ENCODE results near the gene ARHGAP44.
"Not testable (repeated sequence)": the region's sequence is repeated elsewhere in the genome, so short reads cannot be mapped to it uniquely, and the experiment has no call there.

ARHGAP44 gene

DNA sequence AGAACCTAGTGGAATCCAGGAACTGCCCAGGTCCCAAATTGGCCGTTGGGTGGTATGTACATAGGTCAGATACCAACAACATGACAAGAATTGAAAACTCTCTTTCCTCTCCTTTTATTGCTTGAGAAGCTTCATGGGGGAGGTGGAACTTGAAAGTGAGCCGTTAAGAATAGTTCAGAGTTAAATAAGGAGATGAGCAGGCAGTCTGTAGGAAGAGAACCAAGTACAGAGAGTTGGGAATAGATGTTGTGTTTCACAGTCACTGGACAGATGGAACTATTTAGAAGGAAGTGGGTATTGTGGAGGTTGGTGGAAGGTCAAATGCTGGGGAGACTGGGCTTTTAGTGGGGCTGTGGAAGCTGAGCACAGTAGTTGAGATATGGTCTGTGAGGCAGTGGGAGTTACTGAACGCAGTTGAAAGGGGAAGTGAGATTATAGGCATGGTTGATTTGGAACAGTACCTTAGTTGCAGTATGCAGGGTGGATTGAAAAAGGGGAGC, 26.4 kb downstream of the ARHGAP44 start:
- no peak for DNase-seq (ENCODE audit: low read depth)

DNA sequence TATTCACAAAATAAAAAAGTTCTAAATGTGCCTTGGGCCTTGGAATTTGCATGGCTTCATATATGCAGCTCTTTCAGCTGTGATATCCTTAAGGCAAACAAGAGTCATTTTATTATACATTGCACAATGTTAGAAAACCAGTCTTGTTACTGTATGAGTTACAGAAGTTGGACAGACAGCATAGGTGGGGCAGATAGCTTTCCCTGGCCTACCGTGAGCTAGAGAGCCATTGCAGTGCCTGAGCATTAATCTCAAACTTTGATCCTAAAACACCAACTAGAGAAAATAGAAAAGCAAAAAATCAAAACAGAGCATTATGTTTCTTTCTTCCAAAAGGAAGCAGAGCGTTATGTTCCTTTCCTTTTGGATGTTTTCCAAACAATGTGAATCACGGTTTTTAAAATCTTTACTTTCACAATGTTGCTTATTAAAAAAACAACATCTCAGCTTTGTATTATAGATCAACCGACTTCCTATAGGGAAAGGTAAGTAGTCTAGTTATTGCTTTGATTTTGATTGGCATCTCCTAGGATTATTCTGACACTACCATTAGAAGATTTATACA, 32.2 kb downstream of the ARHGAP44 start:
- peak; percentile 1 for DNase-seq (ENCODE audit: low read depth)

DNA sequence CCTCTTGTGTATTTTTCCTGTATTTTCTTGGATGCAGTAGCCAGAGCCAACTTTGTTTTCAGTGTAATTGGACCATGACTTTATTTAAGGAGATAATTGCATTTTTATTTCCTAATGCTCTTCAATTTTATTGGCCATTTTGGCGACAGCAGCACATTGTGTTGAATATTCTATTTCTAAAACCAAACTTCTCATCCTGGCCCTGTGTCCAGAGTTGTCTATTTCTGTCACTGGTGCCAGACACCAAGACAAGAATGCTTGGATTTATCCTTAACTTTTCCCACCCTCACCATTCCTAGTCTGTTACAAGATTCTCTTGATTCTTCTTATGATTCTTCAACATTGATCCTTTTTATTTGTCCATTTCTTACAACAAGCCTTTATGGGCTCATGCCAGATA, 37.1 kb downstream of the ARHGAP44 start:
- DNase-seq (ENCODE audit: low read depth) = no peak

DNA sequence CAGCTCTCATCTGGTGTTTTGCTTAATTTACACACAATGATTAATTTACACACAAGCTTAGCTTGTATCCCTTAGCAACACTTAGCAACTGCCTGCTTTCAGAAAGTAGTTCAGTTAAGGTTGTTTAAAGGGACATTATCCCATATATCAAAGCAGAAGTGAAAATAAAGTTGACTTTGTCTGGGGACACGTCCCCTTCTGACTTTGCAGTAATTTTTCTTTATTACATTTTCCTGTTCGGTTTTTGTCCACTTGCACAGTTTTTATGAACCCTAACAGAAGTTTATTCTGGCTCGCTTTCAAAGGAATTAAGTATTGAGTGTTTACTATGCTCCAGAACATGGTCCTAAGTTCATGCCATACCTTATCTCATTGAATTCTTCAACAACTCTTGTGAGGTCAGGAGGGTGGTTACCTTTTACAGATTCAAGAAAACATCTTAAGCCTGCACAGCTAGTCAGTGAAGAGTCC, 41.5 kb downstream of the ARHGAP44 start:
- DNase-seq (ENCODE audit: low read depth) = no peak

DNA sequence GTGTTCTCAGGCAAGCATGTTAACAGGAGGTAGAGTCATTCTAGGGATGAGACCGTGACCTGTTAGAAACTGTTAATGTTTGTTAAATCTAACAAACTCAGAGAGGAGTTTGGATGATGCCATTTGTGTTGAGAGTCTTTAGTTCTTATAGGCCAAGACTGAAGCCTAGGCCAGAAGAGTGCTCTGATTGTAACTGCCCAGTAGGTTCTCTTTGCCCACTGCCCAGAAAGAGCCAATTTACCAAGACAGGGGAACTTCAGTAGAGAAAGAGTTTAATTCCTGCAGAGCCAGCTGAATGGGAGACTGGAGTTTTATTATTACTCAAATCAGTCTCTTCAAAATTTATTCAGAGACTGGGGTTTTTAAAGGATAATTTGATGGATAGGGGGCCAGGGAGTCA, 42.5 kb downstream of the ARHGAP44 start:
- no peak for DNase-seq (ENCODE audit: low read depth)

DNA sequence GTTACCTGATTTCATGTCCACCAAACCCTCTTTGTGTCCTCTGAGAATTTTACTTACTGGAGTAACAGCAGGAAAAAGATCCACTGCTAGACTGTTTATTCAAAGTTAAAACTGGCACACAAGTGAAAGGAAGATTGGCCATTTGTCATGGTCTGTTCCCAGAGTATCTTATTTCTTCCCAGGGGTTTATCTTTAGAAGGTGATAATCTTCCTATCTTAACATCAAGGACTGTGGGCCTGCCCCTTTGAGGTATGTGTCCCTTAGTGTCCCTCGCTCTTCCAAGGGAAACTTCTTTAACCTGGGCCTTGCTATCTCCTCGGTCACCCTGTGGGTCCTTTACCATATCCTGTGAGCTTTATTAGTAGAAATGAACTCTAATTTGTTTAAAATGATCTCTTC, 49.7 kb downstream of the ARHGAP44 start:
- DNase-seq (ENCODE audit: low read depth) = no peak

DNA sequence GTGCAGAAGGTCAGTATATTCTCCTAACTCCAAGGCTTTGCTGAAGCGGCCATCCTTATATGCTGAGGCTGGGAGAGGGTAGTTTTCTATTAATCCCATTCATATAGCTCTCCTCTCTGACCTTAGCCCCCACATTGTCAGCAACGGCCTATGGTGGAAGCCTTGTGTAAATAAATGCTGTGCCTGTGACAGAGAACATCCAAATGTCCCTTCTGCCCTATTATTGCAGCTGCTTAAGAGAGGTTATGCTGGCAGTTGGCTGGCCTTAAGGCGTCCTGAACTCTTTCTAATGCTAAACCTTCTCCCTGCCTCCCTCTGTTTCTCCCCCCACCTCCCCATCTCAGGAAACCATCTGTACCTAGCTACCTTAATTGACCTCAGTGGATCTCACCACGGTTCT, 53.6 kb downstream of the ARHGAP44 start:
- no peak for DNase-seq (ENCODE audit: low read depth)

DNA sequence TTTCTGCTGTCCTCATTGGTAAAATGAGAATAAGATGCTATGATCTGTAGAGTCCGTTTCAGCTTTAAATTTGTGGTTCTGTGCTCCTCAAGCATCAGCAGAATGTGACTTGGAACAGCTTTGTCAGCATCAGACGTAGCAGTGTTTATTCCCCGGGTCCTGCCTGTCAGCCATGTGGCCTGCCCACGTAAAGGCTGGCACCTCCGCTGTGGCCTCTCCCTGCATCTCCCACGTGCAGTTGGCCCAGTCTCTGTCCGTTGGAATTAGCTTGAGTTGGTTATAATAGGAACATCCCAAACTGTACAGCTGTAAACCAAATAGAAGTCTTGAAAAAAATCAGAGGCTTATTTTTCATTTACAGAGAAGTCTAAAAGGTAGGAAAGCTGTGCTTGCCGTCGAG, 61.7 kb downstream of the ARHGAP44 start:
- DNase-seq (ENCODE audit: low read depth) = no peak

DNA sequence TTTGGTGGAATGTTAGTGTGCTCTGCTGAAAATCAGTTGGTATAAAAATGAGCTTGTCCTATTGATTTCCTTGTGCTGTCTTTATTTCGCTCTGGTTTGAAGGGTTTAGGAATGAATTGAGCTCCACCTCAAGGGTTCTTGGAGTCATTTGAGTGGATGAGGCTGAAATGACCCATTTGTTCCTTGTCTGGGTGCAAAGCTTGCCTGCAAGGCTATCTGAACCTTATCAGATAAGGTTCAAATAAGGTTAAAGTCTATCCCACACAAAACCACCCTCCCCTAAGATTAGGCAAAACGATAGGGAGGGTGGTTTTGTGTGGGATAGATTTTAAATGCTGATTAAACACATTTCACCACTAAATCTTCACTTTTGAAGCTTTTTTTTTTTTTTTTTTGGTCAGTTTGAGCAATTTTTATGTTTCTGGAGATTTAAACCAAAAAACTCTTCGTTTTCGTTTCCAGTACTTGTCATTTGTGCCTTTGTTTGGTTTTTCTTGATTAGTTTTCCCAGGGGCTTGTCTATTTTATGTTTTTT, 62.7 kb downstream of the ARHGAP44 start:
- DNase-seq (ENCODE audit: low read depth) = no peak

DNA sequence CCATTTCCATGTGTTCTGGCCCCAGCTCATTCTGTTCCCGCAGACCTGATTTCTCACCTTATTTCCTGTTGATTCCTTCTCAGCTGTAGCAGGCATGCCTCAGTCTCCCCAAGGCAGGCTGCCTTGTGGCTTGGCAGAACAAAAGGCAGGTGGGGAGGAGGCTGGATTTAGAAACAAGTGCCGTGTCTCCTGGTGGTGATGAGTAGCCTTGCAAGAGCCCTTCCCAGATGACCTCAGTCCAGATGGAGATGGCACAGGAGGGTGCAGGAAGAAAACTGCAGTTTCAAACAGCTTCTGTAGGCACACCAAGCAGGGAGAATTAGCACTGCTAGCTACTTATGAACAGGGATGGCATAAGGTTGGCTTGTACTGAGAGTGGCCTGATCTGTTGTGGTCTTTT, 64.6 kb downstream of the ARHGAP44 start:
- DNase-seq (ENCODE audit: low read depth) = no peak

DNA sequence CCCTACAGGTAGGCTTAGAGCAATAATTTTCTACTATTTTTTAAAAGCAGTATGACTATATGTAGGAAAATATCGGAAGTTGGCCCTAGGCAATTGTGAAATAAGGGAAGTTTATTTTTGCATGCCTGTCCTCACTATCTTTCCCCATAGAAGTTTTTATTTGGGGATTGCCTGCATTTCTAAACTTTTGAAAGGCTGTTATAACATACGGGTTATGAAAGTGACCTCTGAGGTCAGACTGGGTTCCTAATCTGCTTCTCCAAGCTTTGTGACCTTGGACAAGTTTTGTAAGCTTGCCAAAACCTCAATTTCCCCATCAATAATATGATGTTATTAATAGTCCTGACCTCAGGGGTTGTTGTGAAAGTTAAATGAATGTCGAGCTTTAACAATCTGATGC, 67.1 kb downstream of the ARHGAP44 start:
- DNase-seq (ENCODE audit: low read depth) = no peak

DNA sequence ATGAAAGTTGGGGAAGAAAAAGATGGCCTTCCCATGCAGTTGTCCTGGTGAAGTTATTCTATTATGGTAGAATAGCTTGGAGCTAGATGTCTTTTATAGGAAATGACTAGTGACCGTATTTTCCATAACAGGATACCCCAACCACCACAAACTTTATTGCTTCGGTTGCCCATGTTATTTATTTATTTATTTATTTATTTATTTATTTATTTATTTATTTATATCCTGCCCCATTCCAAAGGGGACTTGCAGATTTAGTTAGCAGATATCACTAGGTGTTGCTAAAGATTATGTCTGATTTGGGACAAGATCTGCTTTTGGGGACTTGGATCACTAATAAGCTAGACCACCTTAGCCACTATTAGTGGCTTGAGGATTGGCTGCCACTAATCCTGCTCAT, 68.3 kb downstream of the ARHGAP44 start:
- no peak for DNase-seq (ENCODE audit: low read depth)

DNA sequence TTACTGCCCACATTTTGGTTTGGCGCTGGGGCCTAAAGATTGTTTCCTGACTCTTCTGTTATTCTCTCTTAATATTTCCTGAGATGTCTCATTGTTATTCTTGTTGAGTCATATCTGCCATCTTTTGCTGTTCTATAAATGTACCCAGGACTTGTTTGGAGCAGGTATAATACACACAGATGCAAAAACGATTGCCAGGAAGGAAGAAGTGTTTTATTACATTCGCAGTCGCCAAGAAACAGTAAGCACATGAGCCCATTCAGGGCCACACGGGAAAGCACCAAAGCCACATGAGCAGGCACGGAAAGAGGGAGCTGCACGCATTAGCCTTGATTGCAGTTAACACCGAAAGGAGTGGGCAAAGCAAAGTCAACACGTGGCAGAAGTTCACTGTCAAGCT, 70.2 kb downstream of the ARHGAP44 start:
- no peak for DNase-seq (ENCODE audit: low read depth)

DNA sequence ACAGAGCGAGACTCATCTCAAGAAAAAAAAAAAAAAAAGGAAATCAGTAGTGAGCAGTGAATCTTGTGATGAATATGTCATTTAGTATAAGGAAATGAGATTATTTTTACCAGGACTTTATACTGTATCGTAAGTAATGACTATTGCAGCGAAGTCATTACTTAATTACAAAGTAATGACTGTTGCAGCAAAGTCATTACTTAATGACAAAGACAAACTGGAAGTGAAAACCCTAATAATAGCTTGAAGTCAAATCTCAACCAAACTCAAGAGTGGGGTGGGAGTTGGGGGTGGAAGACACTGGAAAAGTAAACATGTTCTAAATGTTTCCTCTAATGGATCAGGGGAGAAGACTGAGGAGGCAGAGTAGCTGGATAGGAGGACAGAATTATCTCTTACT, 76.5 kb downstream of the ARHGAP44 start:
- no peak for DNase-seq (ENCODE audit: low read depth)

DNA sequence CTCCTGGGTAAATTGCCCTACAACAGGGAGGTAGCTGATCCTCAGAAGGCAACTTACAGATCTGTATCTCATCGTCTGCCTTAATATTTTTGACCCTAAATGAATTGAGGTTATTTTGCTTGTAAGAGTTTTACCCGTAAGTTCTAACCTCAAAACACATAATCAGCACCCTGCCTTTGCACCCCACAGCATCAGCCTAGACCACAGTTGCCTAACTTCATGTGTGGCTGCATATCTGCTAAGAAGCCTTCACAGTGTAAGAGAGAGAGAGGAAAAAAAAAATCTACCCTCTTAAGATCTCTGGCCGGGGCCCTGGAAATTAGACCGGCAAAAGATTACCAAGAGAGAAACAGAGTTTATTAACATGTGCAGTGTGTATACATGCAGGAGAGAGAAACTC, 76.9 kb downstream of the ARHGAP44 start:
- no peak for DNase-seq (ENCODE audit: low read depth)

DNA sequence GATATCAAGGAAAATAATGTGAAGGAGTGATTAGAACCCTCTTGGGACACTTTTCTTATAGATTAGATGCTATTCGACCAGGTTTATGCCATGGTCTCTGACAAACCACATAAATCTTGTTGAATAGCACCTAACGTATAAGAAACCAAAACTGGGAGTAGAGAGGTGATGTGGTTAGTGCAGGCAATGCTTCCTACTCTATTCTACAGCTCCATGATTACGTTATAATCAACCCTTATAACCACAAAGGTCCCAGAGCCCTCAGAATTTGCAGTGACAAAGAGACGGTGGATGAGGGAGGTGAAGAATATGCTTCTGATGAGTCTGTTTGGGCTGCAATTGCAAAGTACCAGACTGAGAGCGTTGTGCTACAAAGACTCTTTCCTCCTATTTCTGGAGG, 78.4 kb downstream of the ARHGAP44 start:
- no peak for DNase-seq (ENCODE audit: low read depth)

DNA sequence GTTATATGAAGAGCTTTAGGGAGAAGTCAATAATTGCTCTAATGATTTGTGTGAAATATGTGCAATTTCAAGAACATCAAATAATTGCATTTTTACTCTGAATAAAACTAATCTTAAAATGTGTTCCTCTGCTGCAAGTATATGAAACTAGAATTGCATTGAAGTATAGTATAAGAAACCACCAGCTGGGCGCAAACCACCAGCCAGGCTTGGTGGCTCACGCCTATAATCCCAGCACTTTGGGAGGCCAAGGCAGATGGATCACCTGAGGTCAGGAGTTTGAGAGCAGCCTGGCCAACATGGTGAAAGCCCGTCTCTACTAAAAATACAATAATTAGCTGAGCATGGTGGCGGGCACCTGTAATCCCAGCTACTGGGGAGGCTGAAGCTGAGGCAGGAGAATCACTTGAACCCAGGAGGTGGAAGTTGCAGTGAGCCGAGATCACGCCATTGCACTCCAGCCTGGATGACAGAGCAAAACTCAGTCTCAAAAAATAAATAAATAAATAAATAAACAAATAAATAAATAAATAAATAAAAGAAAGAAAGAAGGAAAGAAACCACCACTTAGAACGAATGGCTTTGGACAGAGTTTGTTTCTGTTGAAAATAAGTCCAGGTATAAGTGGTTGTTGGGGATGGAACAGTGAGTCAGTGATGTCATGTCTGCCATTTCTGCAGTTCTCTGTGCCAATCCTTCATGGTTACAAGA, 84.3 kb downstream of the ARHGAP44 start:
- not testable (repeated sequence) for DNase-seq (ENCODE audit: low read depth)

DNA sequence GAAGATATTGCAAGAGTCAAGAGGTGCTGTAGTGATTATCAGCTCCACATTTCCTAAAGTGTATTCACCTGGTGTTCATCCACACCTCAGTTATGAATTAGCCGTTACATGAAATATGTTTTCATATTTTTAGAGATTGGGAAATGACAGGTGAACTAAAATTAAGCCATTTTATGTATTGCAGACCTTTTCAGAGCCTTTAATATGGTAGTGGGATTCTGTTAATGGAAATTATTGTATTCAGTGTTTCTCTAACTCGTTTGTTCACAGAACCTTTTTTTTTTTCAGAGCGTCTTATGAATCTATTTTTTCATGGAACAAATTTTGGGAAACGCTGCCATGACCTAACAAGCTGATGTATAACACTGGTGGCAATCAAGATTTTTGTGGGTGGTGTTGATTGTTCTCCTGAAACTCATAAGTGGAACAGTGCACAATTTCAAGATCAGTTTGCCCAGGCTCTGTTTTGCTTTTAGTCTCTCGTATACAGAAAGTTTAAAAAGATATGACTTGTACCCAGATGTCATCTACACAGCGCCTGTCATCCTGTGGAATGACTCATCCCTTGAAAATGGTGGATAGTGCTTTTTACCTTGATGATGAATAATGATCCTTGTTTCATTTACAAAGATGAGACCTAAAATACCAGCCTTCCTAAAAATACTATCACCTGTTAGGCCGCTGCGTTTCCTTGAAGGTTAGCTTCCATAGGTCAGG, 88.8 kb downstream of the ARHGAP44 start:
- no peak for DNase-seq (ENCODE audit: low read depth)

DNA sequence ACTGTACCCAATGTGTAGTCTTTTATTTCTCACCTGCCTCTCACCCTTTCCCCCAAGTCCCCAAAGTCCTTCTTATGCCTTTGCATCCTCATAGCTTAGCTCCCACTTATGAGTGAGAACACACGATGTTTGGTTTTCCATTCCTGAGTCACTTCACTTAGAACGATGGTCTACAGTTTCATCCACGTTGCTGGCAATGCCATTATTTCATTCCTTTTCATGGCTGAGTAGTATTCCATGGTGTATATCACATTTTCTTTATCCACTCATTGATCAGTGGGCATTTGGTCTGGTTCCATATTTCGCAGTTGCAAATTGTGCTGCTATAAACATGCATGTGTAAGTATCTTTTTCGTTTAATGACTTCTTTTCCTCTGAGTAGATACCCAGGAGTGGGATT, 89.8 kb downstream of the ARHGAP44 start:
- not testable (repeated sequence) for DNase-seq (ENCODE audit: low read depth)

DNA sequence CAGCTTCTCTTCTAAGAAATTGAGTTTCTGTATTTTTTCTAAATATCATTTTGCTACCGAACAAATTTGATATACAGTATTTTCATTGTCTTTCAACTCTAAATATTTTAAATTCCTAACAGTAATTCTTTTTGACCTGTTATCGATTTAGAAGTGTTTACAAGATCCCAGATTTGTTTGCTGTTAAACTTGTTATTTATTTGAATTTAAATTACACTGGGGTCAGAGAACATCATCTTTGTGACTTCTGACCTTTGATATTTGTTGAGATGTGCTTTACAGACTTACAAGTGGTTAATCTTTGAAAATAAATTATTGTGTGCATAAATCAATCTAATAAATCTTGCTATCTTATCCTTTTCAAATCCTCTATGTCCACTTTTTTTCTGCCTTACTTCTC, 94.2 kb downstream of the ARHGAP44 start:
- DNase-seq (ENCODE audit: low read depth) = no peak

DNA sequence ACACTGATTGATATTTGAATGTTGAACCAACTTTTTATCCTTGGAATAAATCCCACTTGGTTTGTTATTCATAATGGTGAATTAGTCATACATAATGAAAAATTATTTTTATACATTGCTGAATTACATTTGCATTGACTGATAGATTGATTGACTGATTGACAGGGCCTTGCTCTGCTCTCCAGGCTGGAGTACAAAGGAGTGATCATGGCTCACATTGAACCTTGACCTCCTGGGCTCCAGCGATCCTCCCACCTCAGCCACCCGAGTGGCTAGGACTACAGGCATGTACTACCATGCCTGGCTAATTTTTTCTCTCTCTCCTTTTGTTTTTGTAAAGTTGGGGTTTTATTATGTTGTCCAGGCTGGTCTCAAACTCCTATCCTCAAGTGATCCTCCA, 97.8 kb downstream of the ARHGAP44 start:
- DNase-seq (ENCODE audit: low read depth) = no peak

DNA sequence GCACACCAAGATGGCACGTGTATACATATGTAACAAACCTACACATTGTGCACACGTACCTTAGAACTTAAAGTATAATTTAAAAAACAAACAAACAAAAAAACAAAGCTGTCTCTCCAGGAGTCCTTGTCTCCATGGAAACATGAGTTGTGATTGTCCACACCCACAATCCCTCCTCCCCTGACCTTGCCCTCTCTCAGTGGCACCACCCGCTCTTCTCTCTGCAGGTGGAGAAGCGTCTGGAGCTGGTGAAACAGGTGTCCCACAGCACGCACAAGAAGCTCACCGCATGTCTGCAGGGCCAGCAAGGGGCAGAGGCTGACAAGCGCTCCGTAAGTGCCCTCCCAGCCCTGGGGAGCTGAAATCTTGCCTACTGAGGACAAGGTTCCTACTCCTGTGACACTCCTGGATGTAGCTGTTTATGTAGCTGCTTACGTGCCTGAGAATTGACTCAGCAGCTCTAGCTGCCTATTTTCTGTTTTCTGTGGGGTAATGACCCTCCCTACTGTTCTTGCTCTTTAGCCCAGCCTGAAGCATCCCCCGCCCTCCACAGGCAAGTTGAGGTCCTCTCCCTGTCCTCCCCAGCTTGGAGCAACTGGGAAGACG, 107.0 kb downstream of the ARHGAP44 start:
- DNase-seq (ENCODE audit: low read depth) = no peak

DNA sequence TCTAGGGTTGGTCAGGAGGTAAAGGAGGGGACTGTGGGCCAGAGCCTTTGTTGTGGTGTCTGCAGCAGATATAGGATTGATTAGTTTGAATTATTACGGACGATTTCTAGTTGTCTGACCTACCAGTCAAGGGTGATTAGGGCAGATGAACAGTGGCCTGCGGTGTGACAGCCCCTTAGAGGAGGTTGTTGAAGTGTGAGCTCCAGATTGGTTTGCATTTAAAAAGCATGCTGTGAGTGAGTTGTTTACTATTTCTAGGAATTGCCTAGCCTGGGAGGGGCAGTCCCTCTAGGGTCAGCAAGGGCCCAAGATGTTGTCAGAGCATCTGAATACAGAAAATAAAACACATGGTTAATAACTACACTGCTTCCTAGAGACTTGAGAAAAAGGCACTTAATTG, 108.8 kb downstream of the ARHGAP44 start:
- DNase-seq (ENCODE audit: low read depth) = no peak

Data from ELR (cell line).